T-helper 1 cell treated with Interleukin-12 subunit alpha and Interleukin-12 subunit beta and Interleukin-4 antibody, amounts not matched to agents 30 ng/mL and 1 ng/mL, for 36 hours (primary cell): ENCODE data around the gene ADAM19. TPM values are rescaled to one million over a fixed set of nuclear protein-coding genes. Genes with fewer than 3 reads are reported as not detected.

Experiments
- intact Hi-C: fragments of 100-400 bp; cut with micrococcal nuclease; formaldehyde crosslinking; loops from one replicate; pipeline ENCODE4 v1.15.1; 2024
- total RNA-seq: library from RNA; stranded (reverse); gene quantifications from 2 replicates; pipeline ENCODE4 v1.2.3, GENCODE V29; 2022

The ADAM19 gene
- total RNA-seq, 1 donor from 2014 or later: 667 TPM

GRCh38 chr5:157545610-157546310 is 29.8 kb downstream of the ADAM19 start:
- intact Hi-C loops: no loop called here

GRCh38 chr5:157544623-157544989 is 31.0 kb downstream of the ADAM19 start:
- intact Hi-C loops: loop anchor here (1.0 to 5.0 kb wide), 4 partner anchors 8 to 272 kb away; no protein-coding TSS in a partner anchor

GRCh38 chr5:157543825-157544622 is 31.6 kb downstream of the ADAM19 start:
- intact Hi-C loops: loop anchor here (1.0 to 5.0 kb wide), 4 partner anchors 8 to 272 kb away; no protein-coding TSS in a partner anchor

GRCh38 chr5:157542282-157543000 is 33.1 kb downstream of the ADAM19 start:
- intact Hi-C loops: loop anchor here (5.0 kb wide), 1 partner anchor 270 kb away; no protein-coding TSS in a partner anchor

DNA sequence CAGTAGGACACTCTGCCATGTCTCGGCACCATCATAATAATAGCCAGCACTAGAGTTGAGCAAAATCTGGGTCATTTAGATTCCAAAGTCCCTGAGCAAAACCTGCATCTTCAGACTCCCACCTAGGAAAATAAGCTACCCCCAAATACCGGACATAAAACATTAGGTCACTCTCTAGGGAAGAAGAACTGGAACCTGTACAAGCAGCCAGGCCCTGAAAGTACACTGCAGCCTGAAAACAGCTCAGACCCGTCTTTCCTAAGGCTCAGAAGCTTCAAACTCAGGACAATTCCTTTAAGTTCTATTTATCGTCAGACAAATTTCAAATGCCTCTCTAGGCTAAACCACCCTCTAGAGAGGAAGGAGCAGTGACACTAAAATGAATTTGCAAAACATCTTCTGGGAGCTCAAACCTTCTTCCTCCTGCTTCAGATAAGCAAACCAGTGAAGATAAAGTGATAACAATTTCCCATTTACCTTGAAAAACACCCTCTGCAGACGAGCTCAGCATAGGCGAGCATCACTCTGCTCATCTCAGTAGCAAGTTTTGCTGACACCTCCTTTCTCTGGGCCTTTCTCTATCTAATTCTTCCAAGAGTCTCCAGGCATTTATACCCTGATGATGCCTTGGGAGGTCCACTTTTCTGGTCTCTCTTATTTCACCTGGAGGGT is 34.0 kb downstream of the ADAM19 start:
- intact Hi-C loops: loop anchor here (1.0 to 5.0 kb wide), 9 partner anchors 55 to 433 kb away; partner anchors contain the start of genes C5orf52, HAVCR2 and THG1L

DNA sequence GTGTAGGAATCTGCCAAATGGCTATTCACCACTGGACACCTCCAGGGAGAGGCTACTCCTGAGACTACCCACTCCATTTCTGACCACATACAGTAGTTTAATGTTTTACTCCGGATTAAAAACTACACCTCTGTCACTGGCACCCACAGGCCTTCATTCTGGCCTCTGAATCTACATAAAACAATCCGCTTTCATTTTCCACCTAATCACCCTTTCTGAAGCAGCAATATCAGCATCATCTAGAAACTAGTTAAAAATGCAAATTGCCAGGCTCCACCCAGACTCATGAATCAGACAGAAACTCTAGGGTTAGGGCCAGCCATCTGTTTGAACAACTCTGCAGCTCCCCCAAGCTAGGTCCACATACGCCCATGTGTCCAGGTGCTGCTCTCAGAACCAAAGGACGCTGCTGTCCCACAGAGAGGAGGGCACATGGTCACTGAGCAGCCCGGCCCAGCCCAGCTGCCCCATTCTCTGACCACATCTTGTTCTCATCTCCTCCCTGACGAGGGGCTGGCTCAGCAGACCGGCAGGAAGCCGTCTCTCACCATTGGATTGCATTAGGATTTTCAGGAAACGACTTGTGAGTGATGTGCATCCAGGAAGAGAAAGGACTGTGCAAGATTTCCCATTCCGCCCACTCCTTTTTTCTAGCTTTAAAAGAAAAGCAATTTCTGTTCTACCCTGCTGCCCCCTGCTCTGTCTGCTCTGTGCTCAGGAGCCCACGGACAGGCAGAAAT is 34.7 kb downstream of the ADAM19 start:
- intact Hi-C loops: loop anchor here (1.0 to 5.0 kb wide), 13 partner anchors 9 to 432 kb away; partner anchors contain the start of genes C5orf52, HAVCR2, LSM11 and THG1L

- intact Hi-C loops: loop anchor here (1.0 to 5.0 kb wide), 11 partner anchors 8 to 431 kb away; partner anchors contain the start of genes C5orf52, HAVCR2 and LSM11
Observed at GRCh38 chr5:157540124-157540523, 35.5 kb downstream of the ADAM19 start.

DNA sequence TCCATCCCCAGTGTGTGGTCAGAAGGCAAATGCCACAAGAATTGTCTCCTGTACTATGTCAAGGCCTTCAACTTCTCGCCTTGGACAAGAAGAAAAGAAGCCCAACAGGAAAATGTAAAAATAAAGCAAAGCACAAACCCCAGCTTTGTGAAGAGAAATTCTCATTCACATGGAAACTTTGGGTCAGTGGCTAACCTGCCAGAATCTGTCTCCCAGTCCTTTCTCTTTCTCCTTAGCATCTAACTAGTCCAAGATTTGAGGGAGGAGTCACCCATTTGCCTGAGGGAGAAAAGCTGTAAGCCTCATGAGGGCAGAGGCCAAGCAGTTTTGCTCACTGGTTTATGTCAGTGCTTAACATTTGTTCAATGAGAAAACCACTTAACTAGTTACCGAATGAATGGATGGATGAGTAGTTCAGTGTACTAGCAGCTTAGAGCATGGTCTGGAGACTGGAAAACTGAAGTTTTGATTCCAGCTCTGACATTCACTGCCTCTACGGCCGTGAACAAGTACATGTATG is 36.0 kb downstream of the ADAM19 start:
- intact Hi-C loops: loop anchor here (1.0 to 5.0 kb wide), 11 partner anchors 7 to 431 kb away; partner anchors contain the start of genes C5orf52, HAVCR2 and LSM11

GRCh38 chr5:157538311-157538710 is 37.3 kb downstream of the ADAM19 start:
- intact Hi-C loops: no loop called here

DNA sequence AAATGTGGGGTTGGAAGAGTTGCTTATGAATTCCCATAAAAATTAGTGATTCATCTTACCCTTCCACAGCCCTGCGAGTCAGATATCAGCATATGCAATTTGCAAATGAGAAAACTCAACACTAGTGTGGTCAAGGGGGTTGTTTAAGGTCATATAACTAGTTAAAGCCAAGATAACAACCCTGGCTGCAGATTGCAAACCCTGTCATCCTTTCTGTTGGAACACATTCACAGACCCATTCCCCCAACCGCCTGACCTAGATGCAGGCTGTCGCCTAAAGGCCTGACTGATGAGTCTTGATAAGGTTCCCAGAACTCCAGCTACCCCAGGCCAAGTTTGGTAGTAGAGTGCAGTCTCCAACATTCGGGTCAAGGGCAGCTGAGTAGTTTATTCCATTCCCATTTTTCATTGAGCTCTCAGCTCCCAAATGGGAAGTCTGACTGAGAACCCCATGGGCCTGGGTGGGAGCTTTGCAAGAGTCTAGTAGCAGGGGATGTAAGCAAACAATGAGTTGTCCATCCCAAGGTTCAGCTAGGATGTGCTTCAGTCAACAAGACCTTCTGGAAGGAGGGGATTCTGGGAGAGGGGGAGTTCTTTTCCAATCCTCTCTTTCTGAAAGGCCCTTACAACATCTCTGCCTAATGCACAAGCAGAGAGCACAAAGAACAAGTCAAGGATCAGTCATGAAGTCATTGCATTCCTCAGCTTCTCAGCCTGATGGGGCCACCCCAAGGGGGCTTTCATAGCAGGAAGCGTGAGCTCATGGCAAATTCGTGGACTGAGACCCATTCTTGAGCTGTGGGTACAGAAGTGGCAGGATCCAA is 40.3 kb downstream of the ADAM19 start:
- intact Hi-C loops: no loop called here

GRCh38 chr5:157533011-157533481 is 42.5 kb downstream of the ADAM19 start:
- intact Hi-C loops: no loop called here

DNA sequence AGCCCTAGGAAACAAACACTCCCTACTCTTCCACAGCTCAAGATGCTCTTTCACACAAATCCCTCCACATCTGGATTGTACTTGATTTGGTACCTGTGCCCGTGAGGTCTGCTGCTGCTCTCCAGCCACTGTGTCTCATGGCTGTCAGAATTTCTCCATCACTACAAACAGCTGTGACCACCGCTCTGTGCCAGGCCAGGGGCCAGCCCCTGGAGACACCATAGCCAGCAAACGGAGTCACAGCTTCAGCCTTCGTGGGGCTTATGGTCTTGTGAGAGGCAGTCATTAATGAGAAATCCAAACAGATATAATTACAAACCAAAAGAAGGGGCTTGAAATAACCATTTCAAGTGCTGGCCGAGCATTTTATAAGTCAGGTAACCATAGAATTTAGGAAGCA is 43.6 kb downstream of the ADAM19 start:
- intact Hi-C loops: loop anchor here (1.0 kb wide), 1 partner anchor 8 kb away; no protein-coding TSS in a partner anchor

- intact Hi-C loops: no loop called here
Observed at GRCh38 chr5:157530226-157530972, 45.2 kb downstream of the ADAM19 start.

DNA sequence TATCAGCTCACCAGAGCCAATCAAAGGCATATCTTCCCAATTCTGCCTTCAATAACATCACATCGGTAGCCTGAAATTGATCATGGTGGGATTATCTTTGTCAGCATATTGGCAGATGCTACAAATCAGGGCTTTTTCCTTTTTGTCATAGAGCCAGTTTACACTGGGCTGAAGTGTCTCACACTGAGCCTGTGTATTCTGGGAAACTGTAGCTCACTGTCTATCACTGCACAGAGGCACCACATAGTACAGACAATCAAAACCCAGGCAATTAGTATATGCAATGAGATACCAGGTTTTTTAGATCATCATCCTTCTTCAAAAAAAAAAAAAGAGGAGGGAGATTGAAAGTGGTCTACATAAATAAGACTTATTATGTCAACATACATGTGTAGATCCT is 46.6 kb downstream of the ADAM19 start:
- intact Hi-C loops: loop anchor here (2.0 kb wide), 1 partner anchor 138 kb away; no protein-coding TSS in a partner anchor

GRCh38 chr5:157528036-157528632 is 47.4 kb downstream of the ADAM19 start:
- intact Hi-C loops: loop anchor here (2.0 kb wide), 1 partner anchor 137 kb away; no protein-coding TSS in a partner anchor

GRCh38 chr5:157524887-157525286 is 50.7 kb downstream of the ADAM19 start:
- intact Hi-C loops: loop anchor here (2.0 kb wide), 1 partner anchor 194 kb away; no protein-coding TSS in a partner anchor

DNA sequence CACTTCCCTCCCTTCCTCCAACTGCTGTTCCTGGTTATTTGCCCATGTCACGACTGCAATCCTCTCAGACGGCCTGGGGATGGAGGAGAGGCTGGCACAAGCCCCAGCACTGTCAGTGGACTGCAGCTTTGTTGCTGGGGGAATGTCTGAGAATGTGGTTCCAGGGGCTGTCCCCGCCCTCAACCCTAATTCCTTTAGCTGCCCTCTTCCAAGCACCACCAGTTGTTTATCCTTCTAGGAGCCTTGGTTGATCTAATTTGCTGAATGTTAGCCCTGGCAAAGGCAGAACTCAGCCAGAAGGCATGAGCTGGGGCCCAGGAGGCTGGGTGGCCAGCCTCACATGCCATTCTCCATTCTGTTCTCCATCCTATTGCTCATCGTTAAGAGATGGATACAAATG is 51.6 kb downstream of the ADAM19 start:
- intact Hi-C loops: loop anchor here (2.0 kb wide), 1 partner anchor 195 kb away; no protein-coding TSS in a partner anchor
